Right lobe of liver (tissue), 5 donors: ENCODE data around the gene GABRR2. TPM values are rescaled to one million over a fixed set of nuclear protein-coding genes. Genes with fewer than 3 reads are reported as not detected.

Experiments
- total RNA-seq, 6 experiments: library from RNA; depleted of rRNA in 2 of 6; stranded (reverse); fragments of >200 nt in 2 of 6; fragmentation: NEBNext Ultra II Directional in 3 of 6; extraction: Animal tissue kit (Norgen Biotek cat#: 25700) in 3 of 6; gene quantifications; one replicate each; pipeline versions ENCODE4 v1.1.0 to v1.2.4, GENCODE V29; 2016 to 2023
- donor health status: DM: no; HTN: no; CAD: no.
- donor health status: DM: no; HTN: no; CAD: no.
- donor health status: DM: no; HTN: yes; CAD: no.
- donor health status: DM: no; HTN: yes; CAD: no.

Gene GABRR2
- total RNA-seq, 6 experiments from 2014 or later, result 0.20 to 1.2 (median 0.56) TPM

Other genes starting within 250 kb of the GABRR2 start
- 100 to 1,000 TPM in 3 of 6 experiments, 10 to 100 TPM in 3; 55.4 to 182 (median 105) TPM for gene PNRC1, start 234.5 kb downstream of the GABRR2 start, total RNA-seq
- gene SRSF12, start 197.2 kb downstream of the GABRR2 start, total RNA-seq, result under 1 TPM in 4 of 6 experiments, not detected in 2; 0.22 to 0.78 (median 0.40) TPM
- 1 to 10 TPM; 2.4 to 6.1 (median 4.5) TPM for gene PM20D2, start 169.2 kb downstream of the GABRR2 start, total RNA-seq
- not detected for gene GABRR1, start 97.9 kb downstream of the GABRR2 start, total RNA-seq
- 10 to 100 TPM; 14.9 to 22.3 (median 19.7) TPM for gene UBE2J1, start 37.4 kb upstream of the GABRR2 start, total RNA-seq
- gene RRAGD, start 97.0 kb upstream of the GABRR2 start, total RNA-seq, result 10 to 100 TPM in 4 of 6 experiments, 1 to 10 TPM in 2; 7.1 to 18.7 (median 12.2) TPM
- gene ANKRD6, start 117.9 kb upstream of the GABRR2 start, total RNA-seq, result 10 to 100 TPM in 2 of 6 experiments, 1 to 10 TPM in 4; 5.3 to 14.8 (median 8.3) TPM